Liver (tissue), 3 donors: Measurements from ENCODE around the gene DPY19L1.
"Not testable (repeated sequence)": the region's sequence is repeated elsewhere in the genome, so short reads cannot be mapped to it uniquely, and the experiment has no call there.

ENCODE experiments used
- JUND ChIP-seq, 2 donors: IDR thresholded peaks; 2 replicates each; pipeline ENCODE4 v1.6.1; 2016; ENCODE audit warnings: antibody characterized with exemption in 2 of 2
- NR2F2 ChIP-seq: IDR thresholded peaks from 2 replicates; pipeline ENCODE4 v1.6.1; 2016; ENCODE audit warnings: antibody characterized with exemption
- RXRA ChIP-seq, 2 donors: IDR thresholded peaks; 2 replicates each; pipeline ENCODE4 v1.6.1; 2017 to 2018; ENCODE audit warnings: antibody characterized with exemption in 2 of 2, mild to moderate bottlenecking in 1 of 2
- TAF1 ChIP-seq: conservative IDR thresholded peaks from 2 replicates; pipeline ENCODE4 v1.6.1; 2016; ENCODE audit warnings: antibody characterized with exemption, mild to moderate bottlenecking
- TF ChIP-seq, protein P1 (sequence below): fragments of 150-350 bp; IDR thresholded peaks from 2 replicates; pipeline ENCODE4 v1.5.1; 2017; ENCODE audit warnings: improper control_type of control experiment, low read depth, low read length; ENCODE audit not compliant: missing input control
- TF ChIP-seq, protein P2 (sequence below): IDR thresholded peaks from 2 replicates; pipeline ENCODE4 v1.6.1; 2016; ENCODE audit warnings: antibody characterized with exemption
- TF ChIP-seq, protein P3 (sequence below): IDR thresholded peaks from 2 replicates; pipeline ENCODE4 v1.6.1; 2016; ENCODE audit warnings: antibody characterized with exemption
- TF ChIP-seq, protein P4 (sequence below): IDR thresholded peaks from 2 replicates; pipeline ENCODE4 v1.6.1; 2016; ENCODE audit warnings: antibody characterized with exemption
- donor health status: healthy.
- donor health status: healthy.

DNA sequence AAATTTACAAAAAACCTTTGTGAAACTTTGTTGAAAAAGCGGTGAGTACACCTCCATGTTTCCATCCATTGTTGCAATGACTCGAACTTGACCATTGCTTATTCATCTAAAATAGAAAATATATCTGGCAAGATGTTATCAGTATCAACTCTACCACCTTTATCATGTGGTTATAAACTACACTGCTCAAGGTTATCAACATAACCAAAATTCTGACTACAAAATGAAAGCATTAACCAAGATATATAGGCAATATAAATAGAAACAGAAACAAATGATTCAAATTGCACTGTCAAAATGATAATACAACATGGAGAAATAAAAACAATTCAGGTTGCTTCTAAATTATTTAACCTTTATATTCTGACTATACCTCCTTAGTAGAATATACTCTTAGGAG lies 58.2 kb downstream of the DPY19L1 start:
- TF ChIP-seq, protein P1, sequence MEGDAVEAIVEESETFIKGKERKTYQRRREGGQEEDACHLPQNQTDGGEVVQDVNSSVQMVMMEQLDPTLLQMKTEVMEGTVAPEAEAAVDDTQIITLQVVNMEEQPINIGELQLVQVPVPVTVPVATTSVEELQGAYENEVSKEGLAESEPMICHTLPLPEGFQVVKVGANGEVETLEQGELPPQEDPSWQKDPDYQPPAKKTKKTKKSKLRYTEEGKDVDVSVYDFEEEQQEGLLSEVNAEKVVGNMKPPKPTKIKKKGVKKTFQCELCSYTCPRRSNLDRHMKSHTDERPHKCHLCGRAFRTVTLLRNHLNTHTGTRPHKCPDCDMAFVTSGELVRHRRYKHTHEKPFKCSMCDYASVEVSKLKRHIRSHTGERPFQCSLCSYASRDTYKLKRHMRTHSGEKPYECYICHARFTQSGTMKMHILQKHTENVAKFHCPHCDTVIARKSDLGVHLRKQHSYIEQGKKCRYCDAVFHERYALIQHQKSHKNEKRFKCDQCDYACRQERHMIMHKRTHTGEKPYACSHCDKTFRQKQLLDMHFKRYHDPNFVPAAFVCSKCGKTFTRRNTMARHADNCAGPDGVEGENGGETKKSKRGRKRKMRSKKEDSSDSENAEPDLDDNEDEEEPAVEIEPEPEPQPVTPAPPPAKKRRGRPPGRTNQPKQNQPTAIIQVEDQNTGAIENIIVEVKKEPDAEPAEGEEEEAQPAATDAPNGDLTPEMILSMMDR: not testable (repeated sequence)
- TF ChIP-seq, protein P2, sequence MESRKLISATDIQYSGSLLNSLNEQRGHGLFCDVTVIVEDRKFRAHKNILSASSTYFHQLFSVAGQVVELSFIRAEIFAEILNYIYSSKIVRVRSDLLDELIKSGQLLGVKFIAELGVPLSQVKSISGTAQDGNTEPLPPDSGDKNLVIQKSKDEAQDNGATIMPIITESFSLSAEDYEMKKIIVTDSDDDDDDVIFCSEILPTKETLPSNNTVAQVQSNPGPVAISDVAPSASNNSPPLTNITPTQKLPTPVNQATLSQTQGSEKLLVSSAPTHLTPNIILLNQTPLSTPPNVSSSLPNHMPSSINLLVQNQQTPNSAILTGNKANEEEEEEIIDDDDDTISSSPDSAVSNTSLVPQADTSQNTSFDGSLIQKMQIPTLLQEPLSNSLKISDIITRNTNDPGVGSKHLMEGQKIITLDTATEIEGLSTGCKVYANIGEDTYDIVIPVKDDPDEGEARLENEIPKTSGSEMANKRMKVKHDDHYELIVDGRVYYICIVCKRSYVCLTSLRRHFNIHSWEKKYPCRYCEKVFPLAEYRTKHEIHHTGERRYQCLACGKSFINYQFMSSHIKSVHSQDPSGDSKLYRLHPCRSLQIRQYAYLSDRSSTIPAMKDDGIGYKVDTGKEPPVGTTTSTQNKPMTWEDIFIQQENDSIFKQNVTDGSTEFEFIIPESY: not testable (repeated sequence)
- TF ChIP-seq, protein P3, sequence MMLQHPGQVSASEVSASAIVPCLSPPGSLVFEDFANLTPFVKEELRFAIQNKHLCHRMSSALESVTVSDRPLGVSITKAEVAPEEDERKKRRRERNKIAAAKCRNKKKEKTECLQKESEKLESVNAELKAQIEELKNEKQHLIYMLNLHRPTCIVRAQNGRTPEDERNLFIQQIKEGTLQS: not testable (repeated sequence)
- TF ChIP-seq TAF1; JUND (IDR thresholded peaks at IDR 0.05); NR2F2; RXRA (IDR thresholded peaks at IDR 0.05): not testable (repeated sequence)
- TF ChIP-seq, protein P4, sequence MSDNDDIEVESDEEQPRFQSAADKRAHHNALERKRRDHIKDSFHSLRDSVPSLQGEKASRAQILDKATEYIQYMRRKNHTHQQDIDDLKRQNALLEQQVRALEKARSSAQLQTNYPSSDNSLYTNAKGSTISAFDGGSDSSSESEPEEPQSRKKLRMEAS: not testable (repeated sequence)
